Hepatic stellate cell (primary cell): Measurements from ENCODE around the gene INKA2.

Experiments
- DNase-seq: peaks from one replicate; pipeline ENCODE4 v3.0.0; 2011; ENCODE audit warnings: low spot score

INKA2 gene

DNA sequence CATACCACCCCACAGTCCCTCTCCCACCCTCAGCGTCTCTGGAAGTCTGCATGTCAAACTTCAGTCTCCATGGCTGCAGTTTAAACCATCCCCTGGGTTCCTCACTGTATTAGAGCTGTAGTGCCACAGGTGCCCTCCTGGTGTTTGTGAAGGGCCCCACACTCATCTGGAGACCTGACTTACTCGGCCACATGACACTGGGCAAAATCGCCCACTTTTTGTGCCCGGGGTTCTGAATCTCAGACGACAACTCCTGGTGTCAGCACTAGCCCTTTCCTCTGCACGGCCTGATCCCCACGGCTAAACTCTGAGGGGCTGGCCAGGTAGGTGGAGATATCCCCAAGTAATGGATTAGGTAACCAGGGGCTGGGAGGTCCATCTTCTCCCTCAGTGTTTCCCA, 6.5 kb downstream of the INKA2 start:
- no peak for DNase-seq

DNA sequence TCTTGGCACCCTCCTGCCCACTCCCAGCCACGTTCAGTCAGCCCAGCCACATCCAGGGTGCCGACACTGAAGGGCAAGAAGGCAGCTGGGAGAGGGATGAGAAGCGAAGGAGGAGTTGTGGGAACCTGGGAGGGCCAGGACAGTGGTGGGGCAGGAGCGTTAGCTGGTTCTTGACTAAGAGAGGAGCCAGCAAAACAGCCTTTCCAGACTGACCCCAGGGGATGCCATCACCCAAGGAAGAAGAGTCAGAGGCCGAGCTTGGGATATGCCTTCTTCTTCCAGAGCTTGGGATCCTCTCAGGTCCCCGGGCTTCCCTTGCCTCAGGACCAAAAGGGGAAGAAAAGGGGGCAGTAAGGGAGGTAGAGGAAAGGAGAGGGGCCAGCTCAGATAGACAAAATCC, 7.2 kb downstream of the INKA2 start:
- DNase-seq: no peak

DNA sequence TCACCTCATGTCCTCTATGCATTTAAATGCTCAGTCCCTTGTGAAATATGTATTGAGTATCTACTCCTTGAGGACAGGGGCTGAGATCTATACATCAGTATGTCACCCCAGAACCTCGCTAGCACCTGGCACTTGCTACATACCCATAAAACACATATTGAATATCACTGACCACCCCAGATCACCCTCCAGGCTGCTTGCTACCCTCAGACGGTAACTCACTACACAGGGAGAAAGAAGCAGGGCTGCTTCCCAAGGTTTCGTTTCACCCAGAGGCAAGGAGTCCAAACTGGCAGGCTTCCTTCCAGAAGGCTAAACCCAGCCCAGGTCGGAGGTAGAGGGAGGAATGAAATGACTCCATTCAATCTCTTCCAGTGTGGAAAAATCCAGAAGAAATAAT, 8.5 kb downstream of the INKA2 start:
- no peak for DNase-seq

DNA sequence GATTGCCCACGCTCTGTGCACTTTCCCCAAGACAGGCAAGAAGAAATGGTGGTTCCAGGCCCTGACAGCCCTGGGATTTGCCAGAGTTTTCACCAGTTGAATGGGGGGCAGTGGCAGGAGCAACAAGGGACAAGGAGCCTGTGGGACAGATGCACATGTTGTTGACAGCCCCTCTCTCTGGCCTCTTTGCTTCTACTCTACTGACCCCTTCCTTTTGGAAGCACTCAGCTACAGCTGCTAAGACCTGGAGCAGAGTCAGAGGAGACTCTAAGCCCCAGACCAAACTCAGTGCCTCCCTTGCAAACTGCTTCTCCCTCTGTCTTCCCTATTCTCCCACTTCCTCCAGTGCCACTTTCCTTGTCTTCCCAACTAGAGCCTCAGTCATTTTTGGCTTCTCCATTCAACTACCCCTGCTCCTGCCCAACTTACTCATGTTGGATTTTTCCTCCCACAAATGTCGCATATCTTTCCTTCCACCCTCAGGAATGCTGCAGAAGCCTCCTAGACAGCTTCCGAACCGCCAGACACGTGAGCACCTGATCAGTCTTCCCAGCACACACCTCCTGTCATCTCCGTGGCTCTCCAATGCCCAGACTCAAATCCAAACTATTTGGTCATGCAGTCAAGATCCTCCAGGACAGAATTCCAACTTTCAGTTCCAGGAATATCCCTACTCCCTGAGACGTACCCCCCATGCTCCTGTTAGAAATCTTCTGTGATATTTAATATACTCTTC, 9.1 kb downstream of the INKA2 start:
- DNase-seq: no peak

DNA sequence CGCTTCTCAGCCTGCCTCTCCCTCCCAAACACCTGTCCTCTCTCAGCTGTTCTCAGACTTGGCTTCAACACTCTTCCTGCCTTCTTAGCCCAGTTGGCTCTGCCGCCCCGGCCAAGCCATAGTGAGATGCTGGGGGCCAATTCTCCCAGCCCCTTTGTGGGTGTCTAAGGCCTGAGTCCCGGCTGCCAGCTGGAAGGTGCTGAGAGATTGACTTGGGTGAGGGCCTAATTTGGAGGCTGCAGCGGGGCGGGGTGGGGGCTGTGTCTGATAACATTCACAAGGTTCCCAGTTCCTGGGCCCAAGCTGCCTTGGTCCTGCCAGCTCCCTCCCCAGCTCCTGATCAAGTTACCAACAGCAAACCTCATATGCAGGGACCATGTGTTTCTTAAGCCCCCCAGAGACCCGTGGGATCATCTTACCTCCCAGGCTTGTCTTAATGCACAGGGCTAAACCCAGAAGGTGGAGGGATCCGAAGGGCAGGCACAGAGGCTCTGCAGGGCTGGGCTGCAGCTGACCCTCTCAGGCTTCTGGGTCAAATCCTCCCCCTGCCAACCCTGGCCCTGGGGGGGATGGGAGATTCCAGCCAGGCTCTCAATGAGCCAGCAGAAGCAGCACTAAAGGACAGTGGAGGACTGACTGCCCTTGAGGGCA, 9.8 kb downstream of the INKA2 start:
- no peak for DNase-seq

DNA sequence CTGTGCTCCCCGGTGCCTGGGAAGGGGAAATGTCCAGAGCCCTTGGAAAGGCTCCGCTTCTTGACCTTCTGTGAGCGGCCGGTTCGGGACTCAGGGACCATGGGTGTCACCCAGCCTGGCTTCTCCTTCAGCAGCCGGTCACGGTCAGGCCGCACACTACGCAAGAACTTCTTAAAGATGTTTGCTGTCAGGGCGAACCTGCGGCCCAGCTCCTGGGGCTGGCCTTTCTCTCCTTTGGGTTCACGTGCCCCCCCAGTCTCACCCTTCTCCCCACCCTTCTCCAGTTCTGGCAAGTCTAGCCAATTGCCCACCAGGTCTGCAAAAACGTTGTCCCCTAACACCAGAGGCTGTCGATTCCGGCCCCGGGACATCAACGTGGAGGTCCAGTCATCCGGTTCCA, 12.1 kb downstream of the INKA2 start:
- DNase-seq: no peak

- no peak for DNase-seq
Measured at GRCh38 chr1:111725192-111725591, 14.0 kb downstream of the INKA2 start.

GRCh38 chr1:111723871-111724270, 15.3 kb downstream of the INKA2 start:
- no peak for DNase-seq

- no peak for DNase-seq
Measured at GRCh38 chr1:111723091-111723806, 15.9 kb downstream of the INKA2 start.

DNA sequence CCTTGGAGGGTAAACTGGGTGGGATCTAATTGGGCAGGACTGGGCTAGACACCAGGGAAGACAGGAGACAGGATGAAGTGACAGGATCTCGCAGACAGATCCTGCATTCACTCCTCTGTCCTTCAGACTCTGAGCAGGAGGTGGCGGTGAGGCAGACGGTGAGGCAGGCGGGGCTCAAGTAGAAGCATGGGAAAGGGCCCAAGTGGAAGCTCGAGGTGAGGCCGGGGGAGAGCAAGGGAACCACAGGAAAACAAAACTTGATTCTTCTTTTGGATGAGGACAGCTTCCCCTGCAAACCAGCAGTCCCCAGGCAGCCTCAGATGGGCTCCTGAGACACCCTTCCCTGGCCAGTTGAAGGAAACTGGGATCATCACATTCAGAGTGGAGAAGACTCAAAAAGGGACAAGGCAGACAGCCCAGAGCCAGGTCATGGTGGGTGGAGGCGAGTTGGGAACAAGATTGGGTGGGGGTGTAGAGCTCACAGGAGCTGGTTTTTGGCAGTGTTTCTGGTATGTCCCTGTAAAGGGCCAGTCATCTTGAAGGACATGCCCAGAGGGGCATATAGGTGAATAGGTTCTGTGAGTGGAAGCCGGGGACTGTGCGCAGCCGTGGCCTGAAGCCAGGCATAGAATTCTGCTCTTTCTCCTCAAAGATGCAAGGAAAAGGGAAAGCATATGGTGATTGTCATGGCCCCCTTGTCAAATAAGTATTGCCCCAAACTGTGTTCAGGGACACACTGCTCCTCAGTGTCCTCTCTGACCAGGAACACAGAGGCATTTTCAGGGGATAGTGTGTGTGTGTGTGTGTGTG, 18.0 kb downstream of the INKA2 start:
- no peak for DNase-seq

DNA sequence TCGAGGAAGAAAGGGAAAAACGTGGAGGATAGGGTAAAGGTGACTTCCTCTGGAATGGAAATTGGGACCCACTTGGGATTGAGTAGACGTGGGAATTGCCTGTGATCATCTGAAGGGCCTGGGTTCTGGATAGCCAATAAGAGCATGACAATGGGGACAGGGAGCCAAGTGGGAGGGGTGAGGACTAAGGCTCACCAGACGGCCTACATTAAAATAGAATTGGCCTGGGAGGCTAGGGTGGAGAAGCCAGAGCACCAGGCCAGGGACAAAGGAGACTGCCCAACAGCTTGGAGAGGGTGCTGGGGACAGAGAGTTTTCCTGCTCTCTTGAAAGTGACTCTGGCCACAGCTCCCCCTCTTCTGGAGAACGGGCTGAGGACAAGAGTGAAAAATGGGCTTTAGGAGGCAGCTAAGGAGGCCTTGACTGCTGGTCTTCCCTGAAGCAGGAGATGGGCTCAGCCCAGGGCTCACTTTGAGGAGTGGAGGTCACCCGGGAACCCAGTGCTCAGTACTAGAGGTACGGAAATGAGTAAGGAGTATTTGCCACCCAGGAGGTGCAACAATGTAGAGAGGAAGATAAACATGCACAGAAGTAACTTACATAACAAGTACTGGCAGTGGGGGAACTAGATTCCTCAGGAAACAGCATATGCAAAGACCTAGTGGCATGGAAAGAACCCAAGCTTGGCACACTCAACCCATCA, 18.8 kb downstream of the INKA2 start:
- DNase-seq: no peak

DNA sequence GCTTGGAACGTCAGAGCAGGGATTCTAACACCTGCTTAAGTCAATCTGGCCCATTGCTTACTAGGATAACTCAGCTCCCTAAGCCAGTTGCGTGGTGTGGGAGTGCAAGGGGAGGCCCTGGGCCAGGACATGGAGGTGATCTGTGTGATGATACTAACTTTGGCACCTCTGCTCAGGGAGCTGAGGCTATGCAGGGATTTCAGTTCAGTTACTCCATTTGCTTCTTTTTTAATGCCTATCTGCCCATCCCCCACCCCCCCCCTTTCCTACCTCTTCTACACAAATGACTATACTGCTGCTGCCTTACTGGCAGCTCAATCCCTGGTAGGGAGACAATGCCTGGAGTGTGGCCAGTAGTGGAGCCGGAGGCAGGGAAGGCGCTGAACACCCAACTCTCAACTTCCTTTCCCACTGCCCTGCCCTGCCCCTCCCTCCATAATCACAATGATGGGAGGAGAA, 19.5 kb downstream of the INKA2 start:
- no peak for DNase-seq

DNA sequence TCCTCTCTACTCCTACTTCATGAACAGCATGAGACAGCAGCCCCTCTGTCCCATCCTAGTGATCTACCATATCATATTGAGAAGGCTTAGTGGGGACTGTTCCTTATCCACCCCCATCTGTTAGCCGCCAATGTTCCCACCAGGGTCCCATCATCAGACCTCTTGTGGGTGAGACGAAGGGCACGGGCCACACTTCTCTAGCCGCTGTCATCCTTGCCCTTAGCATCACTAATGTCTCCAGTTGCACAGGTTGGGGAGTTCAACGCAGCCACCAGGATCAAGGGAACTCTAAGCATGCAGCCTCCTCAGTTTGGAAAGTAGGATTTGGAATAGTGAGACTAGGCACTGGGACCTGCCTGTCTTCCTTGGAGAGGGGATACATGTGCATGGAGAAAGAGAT, 20.1 kb downstream of the INKA2 start:
- DNase-seq: no peak

- no peak for DNase-seq
Measured at GRCh38 chr1:111717450-111717849, 21.7 kb downstream of the INKA2 start.

DNA sequence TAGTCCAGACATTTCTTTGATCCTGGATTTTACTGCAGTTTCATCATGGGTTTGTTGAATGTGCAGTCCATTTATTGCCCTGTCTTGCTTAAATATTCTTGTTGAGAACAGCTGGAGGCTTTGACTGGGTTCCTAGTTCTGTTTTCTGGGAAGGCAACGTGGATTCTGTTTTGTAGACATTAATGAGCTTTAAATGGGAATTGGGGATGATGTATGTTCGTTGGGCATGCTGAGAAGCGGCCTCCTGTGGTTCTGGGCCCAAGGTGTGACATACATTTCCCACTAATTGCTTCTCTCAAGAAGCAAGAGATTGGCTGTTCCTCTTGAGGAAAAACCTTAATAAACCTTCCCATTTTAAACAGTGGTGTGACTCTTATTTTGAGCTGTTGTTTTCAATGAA, 22.9 kb downstream of the INKA2 start:
- DNase-seq: no peak

DNA sequence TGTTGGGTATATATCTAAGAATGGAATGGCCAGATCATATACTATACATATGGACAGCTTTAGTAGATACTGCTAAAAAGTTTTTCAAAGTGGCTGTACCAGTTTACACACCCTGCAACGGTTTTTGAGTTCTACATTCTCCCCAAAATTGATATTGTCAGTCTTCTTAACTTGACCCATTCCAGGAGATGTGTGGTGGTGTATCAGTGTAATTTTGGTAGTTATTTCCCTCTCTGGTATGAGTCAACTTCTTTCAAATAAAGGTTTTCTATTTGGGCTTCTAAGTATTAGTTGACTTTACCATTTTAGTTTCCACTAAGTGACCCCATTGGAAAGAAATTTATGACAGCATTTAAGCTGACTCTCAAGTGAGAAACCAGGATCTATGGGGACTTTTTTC, 29.2 kb downstream of the INKA2 start:
- no peak for DNase-seq

GRCh38 chr1:111707906-111708305, 31.3 kb downstream of the INKA2 start:
- no peak for DNase-seq

DNA sequence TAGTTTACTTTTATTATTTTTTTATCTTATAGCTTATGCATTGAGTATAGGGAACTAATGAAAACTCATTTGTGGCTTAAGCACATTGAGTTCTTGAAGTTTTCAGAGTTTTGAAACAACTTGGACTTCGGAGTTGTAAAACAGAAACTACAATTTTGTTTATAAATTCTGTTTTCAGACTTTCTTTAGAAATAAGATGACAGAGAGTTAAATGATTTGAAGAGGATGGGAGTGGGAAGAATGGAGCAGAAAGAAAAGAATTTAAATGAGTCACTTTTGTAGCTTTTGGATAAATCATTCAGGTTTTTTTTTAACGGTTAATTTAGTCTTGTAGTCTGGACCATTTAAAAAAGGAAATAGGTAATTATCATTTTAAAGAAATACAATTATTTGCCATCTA, 32.3 kb downstream of the INKA2 start:
- no peak for DNase-seq

DNA sequence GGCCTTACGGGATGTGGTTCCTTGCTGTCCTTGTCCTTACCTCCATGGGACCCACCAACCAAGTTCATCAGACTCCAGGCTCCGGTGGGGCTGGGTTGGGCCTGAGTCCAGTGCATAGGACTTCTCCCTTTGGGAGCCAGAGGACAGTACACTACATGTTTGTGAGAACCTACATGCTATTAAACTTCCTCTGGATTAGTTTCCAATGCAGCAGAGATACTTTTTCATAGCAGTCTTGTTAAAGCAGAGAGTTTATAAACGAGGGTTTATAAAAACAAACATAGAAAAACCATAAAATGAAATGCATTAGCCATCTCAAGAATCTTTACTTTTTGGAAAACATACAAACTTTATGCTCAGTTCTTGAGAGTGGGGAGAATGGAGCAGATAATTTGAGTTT, 33.4 kb downstream of the INKA2 start:
- no peak for DNase-seq

DNA sequence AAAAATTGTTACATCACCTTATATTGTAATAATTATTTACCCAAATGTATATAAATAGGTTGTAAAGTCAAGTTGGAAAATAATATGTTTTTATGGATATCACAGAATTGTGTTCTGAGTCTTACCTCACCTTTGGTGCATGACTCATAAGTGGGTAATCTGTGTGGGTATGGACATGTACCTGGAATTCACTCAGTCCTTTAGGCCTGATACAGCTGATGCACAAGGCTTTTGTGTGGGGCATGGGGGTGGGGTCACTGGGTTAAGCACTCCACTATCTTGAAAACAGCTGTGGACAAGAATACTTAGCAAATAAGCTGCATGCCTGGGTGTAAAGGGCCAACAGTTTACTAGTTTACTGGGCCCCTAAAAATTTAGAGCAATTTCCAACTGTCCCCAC, 34.4 kb downstream of the INKA2 start:
- no peak for DNase-seq

GRCh38 chr1:111704240-111704639, 35.0 kb downstream of the INKA2 start:
- DNase-seq: no peak
